Measurements from ENCODE around the gene SERTAD2.

Gene SERTAD2

DNA sequence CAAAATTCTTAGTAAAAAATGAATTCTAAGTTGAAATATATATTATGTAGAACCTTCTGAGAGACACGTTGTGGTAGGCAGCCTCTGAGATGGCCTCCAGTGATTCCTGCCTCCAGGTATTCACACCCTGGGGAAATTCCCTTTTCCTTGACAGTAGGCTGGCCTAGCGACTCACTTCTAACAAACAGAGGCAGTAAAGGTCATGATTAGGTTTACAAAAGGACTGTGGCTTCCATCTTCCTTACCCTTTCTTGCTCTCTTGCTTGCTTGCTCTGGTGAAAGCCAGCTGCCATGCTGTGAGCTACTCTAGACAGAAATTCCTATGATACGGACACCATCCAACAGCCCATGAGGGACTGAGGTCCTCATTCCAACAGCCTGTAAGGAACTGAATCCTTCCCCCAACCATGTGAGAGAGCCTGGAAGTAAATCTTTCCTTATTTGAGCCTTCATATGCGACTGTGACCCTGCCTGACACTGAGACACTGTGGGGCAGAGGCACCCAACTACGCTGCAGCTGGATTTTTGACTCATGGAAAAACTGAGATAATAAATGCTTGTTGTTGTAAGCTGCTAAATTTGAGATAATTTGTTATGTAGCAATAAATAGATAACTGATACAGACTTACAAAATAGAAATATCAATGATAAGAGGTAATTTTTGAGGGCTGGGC is 32.7 kb upstream of the SERTAD2 start:
- TF ChIP-seq JUND (IDR thresholded peaks at IDR 0.05; ENCODE audit: low read depth): no peak
- in situ Hi-C loops (cut with HindIII; ENCODE audit: low pct_unique_long_range_greater_than_20kb, low sequenced_read_pairs): no loop called here
- DNase-seq (ENCODE audit: low read depth in 1 of 2, low spot score in 1 of 2): no peak

DNA sequence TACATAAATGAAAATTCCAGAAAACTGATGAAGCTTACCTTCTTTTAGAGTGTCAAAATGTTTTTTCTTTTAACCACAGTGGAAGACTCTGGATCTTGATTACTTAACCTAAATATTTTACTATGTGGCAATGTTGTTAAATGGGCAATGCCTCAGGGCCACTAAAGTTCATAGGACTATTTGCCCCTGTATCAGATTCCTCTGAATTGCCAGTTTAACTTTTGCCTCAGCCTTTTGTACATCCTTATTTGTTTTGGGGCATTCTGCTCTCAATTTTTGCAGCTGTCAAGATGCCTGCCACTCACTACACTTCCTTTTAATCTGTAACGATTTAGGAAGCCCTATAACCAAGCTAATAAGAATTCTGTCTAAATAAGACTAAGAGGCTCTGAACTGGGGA is 31.7 kb upstream of the SERTAD2 start:
- peak in 1 of 2 experiments; percentile 73 for DNase-seq (ENCODE audit: low read depth in 1 of 2, low spot score in 1 of 2)
- in situ Hi-C loops (cut with HindIII; ENCODE audit: low pct_unique_long_range_greater_than_20kb, low sequenced_read_pairs): no loop called here
- no peak for TF ChIP-seq JUND (IDR thresholded peaks at IDR 0.05; ENCODE audit: low read depth)

DNA sequence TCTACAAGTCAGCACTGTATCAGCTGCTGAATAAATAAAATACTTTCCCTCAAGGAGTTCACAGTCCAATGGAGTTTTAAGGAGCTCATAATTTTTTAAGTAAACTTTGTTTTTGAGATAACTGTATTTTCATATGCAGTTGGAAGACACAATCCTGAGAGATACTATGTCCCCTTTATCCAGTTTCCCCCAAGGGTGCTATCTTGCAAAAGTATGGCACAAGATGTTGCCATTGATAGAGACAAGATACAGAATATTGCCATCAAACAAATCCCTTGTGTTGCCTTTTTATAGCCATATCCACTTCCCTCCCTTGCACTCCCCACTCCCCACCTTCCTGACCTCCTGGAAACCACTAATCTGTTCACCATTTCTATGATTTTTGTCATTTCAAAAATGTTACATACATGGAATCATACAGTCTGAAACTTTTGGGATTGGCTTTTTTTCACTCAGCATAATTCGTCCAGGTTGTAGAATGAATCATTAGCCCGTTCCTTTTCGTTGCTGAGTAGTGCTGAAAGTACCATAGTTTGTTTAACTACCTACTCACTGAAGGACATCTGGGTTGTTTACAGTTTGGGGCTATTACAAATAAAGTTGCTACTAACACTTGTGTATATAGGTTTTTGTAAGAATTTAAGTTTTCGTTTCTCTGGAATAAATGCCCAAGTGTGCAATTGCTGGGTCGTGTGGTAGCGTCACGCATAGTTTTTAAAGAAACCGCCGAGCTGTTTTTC is 30.2 kb upstream of the SERTAD2 start:
- DNase-seq (ENCODE audit: low read depth in 1 of 2, low spot score in 1 of 2): no peak
- TF ChIP-seq JUND (IDR thresholded peaks at IDR 0.05; ENCODE audit: low read depth): no peak
- in situ Hi-C loops (cut with HindIII; ENCODE audit: low pct_unique_long_range_greater_than_20kb, low sequenced_read_pairs): no loop called here

DNA sequence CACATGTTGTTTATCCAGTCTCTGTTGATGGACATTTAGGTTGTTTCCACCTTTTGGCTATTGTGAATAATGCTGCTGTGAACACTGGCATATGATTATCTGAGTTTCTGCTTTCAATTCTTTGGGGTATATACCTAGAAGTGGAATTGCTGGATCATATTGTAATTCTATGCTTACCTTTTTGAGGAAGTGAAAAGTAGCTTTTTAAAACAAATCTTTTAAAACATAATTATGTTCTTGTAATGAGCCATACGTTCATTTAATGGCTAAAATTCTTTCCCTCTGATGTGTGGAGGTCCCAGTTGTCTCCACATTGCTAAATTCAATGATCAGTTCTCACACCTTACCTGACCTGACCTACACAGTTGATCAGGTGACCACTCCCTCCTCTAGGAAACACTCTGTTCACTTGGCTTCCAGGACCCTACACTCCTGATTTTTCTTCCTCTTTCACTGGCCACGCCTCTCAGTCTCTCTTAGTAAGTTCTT is 27.8 kb upstream of the SERTAD2 start:
- TF ChIP-seq JUND (IDR thresholded peaks at IDR 0.05; ENCODE audit: low read depth): no peak
- in situ Hi-C loops (cut with HindIII; ENCODE audit: low pct_unique_long_range_greater_than_20kb, low sequenced_read_pairs): no loop called here
- DNase-seq (ENCODE audit: low read depth in 1 of 2, low spot score in 1 of 2): no peak

DNA sequence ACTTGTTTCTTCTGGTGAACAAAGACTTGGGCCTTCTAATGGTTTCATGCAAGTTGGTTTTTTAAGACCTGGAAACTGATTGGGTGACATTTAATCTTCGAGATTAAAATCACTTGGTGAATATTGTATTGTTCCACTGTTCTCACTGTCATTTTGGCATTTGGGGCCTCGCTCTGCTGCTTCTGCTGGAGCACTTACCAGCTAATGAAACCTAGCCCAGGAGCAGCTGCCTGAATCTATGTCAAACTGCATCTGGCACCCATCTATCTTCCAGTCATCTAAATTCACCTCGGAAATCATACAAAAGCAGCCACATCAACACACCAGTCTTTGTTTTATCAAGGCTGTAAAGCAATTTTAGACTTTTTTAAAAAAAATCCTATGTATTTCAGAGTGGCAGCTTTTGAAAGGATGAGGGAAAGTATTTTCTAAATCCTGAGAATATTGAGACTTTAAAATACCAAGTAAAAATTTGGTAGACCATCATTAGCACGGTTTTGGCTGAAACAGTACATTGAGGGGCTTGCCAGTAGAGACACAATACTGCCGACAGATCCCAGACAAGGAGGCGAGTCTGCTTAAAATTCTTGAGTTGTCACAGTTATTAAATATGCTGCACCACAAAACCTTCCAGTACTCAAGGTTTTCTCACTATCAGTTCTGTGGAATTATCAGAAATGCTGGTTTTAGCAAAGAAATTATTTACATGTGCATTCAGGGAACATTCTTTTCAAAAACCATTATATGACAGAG is 26.1 kb upstream of the SERTAD2 start:
- in situ Hi-C loops (cut with HindIII; ENCODE audit: low pct_unique_long_range_greater_than_20kb, low sequenced_read_pairs): no loop called here
- no peak for DNase-seq (ENCODE audit: low read depth in 1 of 2, low spot score in 1 of 2)
- TF ChIP-seq JUND (IDR thresholded peaks at IDR 0.05; ENCODE audit: low read depth): no peak

DNA sequence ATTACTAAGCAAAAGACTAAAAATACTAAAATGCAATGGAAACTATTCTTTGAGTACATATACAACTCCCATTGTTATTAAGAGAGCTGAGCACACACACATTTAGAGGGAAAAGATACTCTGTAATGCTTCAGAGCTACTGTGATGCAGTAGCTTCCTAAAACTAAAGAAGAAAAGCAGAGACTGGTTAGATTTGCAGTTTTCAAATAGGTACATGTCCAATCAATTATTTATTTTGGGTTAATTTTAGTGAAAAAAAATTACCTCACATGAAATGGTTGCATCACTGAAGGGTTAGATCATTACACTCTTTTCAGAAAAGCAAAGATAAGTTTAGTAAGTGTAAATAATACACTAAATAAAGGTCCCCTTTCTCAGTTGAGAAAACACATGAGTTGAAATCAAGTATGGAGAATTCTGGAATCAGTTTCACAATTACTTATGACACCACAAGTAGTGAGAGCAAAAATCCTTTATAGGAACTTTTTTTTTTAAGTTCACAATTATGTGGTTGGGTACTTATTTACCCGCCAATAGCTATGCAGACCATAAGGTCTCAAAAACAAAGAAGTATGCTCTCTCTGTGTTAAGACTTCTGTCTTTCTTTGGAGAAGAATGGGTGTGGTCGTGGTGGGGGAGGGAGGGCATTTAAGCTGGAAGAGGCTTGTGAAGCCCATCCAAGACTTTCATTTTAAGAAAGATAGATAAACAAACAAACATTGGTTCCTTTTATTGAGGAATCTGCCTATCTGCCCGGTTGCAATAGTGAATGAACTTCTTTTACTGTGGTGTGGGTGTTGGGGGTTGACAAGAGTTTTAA is 25.3 kb upstream of the SERTAD2 start:
- in situ Hi-C loops (cut with HindIII; ENCODE audit: low pct_unique_long_range_greater_than_20kb, low sequenced_read_pairs): no loop called here
- DNase-seq (ENCODE audit: low read depth in 1 of 2, low spot score in 1 of 2): no peak
- TF ChIP-seq JUND (IDR thresholded peaks at IDR 0.05; ENCODE audit: low read depth): no peak

DNA sequence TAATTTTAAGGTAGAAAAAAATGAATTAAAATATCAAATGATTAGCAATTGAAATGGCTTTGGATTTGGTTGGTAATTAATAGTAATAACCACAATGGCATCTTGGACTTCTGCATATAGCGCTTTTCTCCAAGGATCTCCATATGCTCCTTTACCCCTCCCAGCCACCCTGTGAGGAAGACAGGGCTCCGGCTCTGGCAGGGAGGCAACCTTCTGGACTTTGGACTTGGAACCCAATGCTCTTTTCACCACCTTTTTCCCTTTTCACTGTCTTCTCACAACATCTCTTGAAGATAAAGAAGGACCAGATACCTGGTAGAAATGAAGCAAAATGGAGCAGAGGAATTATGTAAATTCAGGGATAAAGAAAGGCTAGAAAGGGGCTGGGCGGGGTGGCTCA is 23.8 kb upstream of the SERTAD2 start:
- no peak for DNase-seq (ENCODE audit: low read depth in 1 of 2, low spot score in 1 of 2)
- no peak for TF ChIP-seq JUND (IDR thresholded peaks at IDR 0.05; ENCODE audit: low read depth)
- in situ Hi-C loops (cut with HindIII; ENCODE audit: low pct_unique_long_range_greater_than_20kb, low sequenced_read_pairs): no loop called here

DNA sequence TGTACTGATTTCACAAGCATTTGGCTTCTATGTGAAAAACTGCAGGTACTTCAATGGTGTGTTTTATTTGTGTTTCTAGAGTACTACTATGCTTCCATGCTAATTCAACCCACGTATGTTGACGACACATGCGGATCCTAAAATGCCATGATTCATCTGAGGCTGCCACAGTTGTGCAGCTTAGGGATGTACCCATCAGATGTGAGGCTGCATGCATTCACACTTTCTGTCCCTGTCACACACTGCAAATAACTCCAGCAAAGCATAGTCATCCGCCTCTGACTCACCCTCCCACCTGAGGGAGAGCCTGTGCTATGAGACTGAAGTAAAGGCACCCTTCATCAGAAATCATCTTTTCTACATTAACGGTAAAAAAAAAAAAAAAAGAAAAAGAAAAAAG is 22.1 kb upstream of the SERTAD2 start:
- in situ Hi-C loops (cut with HindIII; ENCODE audit: low pct_unique_long_range_greater_than_20kb, low sequenced_read_pairs): no loop called here
- DNase-seq (ENCODE audit: low read depth in 1 of 2, low spot score in 1 of 2): no peak
- no peak for TF ChIP-seq JUND (IDR thresholded peaks at IDR 0.05; ENCODE audit: low read depth)

DNA sequence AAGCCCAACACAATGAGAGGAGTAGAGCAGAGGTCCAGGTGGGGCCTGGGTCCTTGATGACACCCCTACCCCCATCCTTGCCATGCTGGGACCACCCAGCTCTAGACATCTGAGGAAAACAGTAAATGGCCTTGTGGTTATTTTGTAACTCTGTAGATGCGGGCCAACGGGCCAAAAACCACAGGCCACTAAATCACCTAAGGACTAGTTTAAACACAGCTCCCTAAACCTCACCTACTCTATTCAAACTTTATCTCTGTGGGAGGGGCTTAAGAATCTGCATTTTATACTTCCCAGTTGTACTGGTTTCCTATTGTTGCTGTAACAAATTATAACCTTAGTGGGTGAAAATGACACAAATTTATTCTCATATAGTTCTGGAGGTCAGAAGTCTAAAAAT is 19.0 kb upstream of the SERTAD2 start:
- in situ Hi-C loops (cut with HindIII; ENCODE audit: low pct_unique_long_range_greater_than_20kb, low sequenced_read_pairs): no loop called here
- no peak for DNase-seq (ENCODE audit: low read depth in 1 of 2, low spot score in 1 of 2)
- TF ChIP-seq JUND (IDR thresholded peaks at IDR 0.05; ENCODE audit: low read depth): no peak

DNA sequence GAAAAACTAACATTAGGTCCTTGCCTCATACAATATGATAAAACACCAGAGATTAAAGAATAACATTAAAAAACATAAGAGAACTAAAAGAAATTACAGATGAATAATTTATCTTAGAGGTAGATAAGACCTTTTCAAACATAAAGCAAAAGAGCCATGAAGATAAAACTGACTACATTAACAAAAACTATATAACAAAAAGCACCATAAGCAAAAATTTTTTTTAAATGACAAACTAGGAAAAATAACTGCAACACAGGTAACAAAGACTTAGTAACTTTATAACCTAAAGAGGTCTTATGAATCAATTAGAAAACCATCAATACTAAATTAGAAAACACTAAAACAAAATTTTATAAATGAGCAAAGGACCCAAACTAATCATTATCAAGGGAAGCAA is 16.3 kb upstream of the SERTAD2 start:
- in situ Hi-C loops (cut with HindIII; ENCODE audit: low pct_unique_long_range_greater_than_20kb, low sequenced_read_pairs): no loop called here
- TF ChIP-seq JUND (IDR thresholded peaks at IDR 0.05; ENCODE audit: low read depth): no peak
- no peak for DNase-seq (ENCODE audit: low read depth in 1 of 2, low spot score in 1 of 2)

DNA sequence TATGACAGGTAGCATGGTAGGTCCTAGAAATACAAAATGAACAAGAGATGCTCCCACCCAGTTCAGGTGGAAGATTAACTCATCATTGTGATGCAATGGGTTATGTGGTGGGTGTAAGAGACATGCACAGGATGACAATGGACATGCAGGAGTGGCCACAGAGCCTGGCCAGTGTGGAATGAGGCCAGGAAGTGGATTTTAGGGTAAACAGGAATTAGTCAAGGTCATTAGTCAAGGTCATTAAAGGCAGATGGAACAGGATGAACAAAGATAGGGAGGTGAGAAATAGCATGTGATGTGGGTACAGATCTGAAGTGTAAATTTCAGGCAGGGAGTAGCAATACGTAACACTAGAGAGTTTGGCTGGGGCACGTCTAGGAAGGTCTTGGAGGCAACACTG is 15.6 kb upstream of the SERTAD2 start:
- no peak for DNase-seq (ENCODE audit: low read depth in 1 of 2, low spot score in 1 of 2)
- no peak for TF ChIP-seq JUND (IDR thresholded peaks at IDR 0.05; ENCODE audit: low read depth)
- in situ Hi-C loops (cut with HindIII; ENCODE audit: low pct_unique_long_range_greater_than_20kb, low sequenced_read_pairs): no loop called here

DNA sequence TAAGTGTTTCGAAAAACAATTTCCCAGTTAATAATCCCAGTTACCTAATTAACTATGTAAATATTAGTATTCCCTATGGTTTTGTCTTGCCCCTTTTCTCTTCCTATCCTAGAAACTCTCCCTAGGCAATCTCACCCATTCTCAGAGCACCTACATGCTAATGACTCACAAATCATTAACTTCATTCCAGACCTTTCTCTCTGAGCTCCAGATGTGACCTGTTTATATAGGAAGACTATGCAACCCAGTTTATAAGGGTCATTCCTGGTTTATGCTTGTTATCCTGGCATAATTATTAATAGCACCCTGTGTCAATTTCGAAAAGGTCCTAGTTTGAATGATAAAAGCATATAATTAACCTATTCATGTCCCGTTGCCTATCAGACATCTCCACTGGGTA is 14.8 kb upstream of the SERTAD2 start:
- TF ChIP-seq JUND (IDR thresholded peaks at IDR 0.05; ENCODE audit: low read depth): no peak
- DNase-seq (ENCODE audit: low read depth in 1 of 2, low spot score in 1 of 2): no peak
- in situ Hi-C loops (cut with HindIII; ENCODE audit: low pct_unique_long_range_greater_than_20kb, low sequenced_read_pairs): no loop called here

All from T47D (cell line).